HG02970 (cell line): ENCODE results near the gene TM7SF2.
A peak's percentile ranks its signal among the peaks of the same experiment; 100 is the strongest.

ENCODE experiments used
- ATAC-seq: cut with Tn5 transposase; IDR thresholded peaks from one replicate; pipeline ENCODE4 v1.9.1; 2021; ENCODE audit warnings: mild to moderate bottlenecking, moderate library complexity, moderate number of reproducible peaks; ENCODE audit not compliant: unreplicated experiment, low FRiP score

Gene TM7SF2

DNA sequence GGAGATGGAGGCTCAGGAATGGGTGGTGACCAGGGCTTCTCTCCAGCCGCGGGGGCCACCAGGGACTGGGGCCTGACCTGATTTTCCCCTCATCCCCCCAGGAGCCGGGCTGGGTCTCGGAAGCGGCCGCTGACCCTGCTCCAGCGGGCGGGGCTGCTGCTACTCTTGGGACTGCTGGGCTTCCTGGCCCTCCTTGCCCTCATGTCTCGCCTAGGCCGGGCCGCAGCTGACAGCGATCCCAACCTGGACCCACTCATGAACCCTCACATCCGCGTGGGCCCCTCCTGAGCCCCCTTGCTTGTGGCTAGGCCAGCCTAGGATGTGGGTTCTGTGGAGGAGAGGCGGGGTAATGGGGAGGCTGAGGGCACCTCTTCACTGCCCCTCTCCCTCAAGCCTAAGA, 23.8 kb upstream of the TM7SF2 start:
- no peak for ATAC-seq

DNA sequence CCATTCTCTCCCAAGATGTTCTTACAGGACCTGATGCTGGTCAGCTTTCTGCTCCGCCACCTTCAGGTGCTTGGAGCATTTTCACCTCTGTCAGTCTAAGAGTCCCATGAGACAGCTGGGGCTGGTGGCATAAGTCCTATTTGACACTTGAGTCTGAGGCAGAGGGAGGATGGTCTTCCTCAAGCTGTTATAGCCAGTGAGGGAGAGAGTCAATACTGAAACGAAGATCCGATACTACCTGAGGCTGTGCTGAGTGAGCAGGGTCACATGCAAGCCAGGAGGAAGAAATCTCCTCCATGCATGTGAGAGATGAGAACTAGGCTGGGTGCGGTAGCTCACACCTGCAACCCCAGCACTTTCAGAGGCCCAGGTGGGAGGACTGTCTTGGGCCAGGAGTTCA, 22.1 kb upstream of the TM7SF2 start:
- no peak for ATAC-seq

DNA sequence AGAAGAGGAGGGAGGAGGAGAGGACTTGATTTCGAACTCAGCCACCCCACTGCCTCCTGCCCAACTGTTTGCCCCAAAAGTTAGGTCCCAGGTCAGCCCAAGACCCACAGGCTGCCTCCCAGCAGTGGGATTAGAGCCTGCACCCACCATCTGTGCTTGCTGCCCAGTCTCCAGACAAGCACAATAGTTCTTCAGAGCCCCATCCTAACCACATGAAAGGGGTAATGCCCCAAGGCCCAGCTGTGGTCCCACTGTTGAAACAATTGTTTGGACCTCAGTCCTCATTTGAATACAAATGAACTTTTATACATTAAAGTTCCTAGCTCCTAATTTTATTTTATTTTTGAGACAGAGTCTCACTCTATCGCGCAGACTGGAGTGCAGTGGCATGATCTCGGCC, 21.0 kb upstream of the TM7SF2 start:
- no peak for ATAC-seq

DNA sequence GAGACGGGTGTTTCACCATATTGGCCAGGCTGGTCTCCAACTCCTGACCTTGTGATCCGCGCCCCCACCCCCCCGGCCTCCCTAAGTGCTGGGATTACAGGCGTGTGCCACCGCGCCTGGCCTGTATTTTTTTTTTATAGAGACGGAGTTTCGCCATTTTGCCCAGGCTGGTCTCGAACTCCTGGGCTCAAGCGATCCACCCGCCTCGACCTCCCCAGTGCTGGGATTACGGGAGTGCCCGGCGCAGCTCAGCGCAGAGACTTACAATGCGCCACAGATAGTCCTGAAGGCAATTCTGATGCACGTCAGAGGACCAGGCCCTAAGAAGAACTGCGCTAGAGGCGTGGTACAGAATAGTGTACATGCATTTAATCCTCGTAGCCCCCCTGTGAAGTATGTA, 16.2 kb upstream of the TM7SF2 start:
- no peak for ATAC-seq

DNA sequence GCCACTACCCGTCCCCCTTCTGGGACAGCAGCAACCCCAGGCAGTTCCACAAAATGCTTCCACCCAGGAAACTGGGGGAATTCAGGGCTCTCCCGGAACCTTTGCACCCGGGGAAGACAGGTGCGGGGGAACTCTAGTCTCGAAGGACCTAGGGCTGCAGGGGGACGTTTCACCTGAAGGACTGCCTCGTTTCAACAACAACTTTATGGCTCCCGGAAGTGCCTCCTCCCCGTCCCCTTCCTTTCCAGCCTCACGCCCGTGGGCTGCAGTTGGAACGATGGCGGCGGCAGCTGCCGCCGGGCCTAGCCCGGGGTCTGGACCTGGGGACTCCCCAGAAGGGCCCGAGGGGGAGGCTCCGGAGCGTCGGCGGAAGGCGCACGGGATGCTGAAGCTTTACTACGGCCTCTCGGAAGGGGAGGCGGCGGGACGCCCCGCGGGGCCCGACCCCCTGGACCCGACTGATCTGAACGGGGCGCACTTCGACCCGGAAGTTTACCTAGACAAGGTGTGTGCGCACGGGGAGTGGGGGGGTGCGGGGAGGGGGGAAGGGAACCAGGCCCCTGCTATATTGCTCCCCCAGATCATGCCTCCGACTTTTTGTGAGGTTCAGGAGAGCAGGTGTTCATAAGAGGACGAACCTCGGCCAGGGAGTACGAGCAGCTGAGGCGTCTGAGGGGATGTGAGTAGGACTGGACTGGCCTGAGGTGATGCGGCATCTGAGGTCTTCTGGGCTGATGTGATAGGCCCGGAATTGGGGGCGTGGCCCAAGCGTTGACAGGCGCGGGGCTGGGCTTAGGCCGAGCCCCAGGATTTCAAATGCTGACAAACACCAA, 15.5 kb upstream of the TM7SF2 start, which contains the start of gene VPS51:
Gene VPS51 (plus strand): TSS at position 241 of the 833 bp plus-strand sequence. CDS start 37 bp downstream, at position 278.
- peak; percentile 61 for ATAC-seq

DNA sequence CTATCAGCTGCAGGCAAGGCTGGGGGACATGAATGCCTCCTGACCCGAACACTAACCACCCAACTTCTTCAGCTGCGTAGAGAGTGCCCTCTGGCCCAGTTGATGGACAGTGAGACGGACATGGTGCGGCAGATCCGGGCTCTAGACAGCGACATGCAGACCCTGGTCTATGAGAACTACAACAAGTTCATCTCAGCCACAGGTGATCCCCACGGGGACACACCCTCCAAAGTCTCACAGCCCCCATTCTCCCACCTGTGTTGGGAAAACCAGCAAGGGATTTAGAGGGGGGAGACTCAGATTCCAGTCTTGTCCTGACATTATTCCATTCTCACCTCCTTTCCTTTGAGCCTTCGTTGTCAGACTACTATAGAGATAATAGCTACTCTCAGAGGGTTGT, 14.7 kb upstream of the TM7SF2 start:
- ATAC-seq, result no peak

DNA sequence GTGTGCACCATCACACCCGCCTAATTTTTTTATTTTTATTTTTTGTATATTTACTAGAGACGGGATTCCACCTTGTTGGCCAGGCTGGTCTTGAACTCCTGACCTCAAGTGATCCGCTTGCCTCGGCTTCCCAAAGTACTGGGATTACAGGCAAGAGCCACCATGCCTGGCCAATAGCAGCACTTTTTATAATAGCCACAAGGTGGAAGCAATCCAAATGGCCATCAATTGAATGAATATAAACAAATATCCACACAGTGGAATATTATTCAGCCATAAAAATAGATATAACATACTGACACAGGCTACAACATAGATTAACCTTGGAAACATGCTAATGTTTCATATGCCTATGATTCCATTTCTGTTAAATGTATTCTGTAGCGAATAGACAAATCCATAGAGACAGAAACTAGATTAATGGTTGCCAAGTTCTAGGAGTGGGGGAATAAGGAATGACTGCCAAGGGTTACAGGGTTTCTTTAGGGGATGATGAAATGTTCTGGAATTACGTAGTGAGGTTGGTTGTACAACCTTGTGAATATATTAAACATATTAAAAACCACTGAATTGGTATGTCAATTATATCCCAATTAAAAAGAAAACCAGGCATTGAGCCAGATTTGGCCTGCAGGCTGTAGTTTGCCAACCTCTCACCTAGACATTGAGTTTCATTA, 10.9 kb upstream of the TM7SF2 start:
- no peak for ATAC-seq

DNA sequence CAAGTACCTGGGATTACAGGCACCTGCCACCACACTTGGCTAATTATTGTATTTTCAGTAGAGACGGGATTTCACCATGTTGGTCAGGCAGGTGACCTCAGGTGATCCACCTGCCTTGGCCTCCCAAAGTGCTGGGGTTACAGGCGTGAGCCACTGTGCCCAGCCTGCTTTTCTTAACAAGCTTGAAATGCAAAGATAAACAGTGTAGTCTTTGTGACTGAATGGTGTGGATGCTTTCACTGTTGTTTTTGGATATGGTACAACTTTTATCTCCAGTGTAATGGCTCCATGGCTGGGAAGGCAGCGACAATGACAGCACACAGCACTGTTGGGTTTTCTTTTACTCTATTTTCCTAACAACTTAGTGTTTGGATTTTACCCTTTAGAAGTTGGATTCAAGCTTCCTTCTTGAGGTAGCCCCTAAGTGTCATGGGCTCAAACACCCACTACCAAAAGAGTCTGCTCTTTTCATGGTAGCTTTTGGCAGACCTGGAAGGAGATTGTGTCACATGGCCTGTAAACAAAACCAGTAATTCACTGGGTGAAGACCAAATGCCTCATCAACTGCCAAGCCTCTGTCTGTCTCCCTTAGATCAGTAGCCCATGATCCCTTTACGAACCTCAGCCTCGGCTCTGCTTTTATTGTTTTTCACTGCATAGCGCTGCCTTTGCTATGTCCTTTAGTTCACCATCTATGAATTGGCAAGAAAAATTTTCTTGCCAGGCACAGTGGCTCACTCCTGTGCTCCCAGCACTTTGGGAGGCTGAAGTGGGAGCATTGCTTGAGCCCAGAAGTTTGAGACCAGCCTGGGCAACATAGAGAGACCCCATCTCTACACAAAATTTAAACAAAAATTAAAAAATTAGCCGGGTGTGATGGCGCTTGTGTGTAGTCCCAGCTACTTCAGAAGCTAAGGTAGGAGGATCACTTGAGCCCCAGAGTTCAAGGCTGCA, 9.3 kb upstream of the TM7SF2 start:
- no peak for ATAC-seq

DNA sequence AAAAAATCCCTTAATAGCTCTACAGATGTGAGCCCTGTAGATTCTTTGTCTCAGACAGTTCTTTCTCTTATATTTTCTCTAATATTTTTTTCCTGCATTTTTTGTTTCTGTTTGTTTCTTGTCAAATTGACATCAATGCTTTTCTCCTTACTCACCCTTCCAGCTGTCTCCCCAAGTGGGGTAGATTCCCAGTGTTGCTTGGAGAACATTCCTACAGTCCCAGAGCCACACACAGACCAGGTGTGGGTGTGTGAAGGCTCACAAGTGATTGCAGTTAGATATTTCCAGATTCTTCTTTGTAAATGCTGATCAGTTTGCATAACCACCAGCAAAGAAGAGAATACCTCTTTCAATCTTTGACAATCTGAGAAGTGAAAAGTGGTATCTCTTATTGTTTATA, 8.2 kb upstream of the TM7SF2 start:
- ATAC-seq, result no peak

DNA sequence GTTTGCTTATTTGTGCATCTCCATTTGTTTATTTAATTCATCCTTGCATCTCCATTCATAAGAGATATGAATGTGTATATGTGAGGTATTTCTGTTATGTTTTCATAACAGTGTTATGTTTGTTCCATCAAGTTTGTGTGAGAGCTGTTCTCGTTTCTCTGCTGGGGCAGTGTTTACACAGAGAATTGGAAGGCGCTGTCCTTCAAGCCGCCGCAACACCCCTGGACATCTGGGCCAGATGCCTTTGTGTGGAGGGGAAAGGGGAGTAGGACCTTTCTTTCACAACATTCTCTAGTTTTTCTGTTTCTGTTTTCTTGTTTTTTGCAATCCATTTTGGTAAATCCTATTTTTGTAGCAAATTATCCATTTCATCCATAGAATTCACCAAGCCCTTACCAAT, 7.0 kb upstream of the TM7SF2 start:
- no peak for ATAC-seq

DNA sequence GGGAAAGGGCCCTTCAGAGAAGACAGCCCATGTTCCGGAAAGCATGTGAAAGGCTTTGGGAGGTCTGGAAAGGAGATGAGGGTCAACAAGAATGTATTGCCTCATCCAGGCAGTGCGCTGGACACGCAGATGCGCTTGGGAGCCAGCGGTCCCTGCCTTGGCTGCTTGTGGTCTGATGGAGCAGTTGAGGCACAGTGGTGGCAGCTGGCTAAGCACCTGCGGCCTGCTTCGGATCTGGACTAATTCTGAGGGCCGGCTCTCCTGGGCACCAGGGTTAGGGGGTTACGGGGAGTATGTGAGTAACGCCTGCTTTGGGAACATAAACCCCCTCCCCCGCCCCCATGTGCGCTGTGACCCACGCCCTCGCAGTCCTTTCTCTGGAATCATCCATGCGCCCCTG, 4.6 kb upstream of the TM7SF2 start:
- no peak for ATAC-seq

DNA sequence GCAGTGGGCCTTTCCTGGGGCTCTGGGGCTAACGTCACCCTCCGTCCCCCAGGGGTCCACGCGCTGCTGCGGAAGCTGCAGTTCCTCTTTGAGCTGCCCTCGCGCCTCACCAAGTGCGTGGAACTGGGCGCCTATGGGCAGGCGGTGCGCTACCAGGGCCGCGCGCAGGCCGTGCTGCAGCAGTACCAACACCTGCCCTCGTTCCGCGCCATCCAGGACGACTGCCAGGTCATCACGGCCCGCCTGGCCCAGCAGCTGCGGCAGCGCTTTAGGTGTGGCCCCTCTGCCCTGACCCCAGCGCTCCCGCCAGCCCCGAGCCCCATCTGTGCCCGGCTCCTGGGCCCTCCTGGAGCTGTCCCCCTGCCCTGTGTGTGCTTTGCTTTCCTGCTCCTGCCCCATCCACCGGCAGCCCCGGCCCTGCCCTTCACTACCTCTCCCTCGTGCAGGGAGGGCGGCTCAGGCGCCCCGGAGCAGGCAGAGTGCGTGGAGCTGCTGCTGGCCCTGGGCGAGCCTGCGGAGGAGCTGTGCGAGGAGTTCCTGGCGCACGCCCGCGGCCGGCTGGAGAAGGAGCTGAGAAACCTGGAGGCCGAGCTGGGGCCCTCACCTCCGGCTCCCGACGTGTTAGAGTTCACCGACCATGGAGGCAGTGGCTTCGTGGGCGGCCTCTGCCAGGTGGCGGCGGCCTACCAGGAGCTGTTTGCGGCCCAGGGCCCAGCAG, 3.8 kb upstream of the TM7SF2 start:
- ATAC-seq, result no peak

DNA sequence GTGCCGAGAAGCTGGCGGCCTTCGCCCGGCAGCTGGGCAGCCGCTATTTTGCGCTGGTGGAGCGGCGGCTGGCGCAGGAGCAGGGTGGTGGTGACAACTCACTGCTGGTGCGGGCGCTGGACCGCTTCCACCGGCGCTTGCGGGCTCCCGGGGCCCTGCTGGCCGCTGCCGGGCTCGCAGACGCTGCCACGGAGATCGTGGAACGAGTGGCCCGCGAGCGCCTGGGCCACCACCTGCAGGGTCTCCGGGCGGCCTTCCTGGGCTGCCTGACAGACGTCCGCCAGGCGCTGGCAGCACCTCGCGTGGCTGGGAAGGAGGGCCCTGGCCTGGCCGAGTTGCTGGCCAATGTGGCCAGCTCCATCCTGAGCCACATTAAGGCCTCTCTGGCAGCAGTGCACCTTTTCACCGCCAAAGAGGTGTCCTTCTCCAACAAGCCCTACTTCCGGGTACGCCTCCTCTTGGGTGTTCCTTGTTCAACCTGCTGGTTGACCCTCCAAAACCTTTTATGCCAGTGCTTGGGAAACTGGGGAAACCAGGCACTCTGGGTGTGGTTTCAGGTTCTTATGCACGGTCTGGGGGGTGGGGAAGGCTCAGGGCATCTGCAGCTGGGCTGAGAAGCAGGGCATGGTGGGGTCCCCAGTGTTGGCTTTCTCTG, 3.1 kb upstream of the TM7SF2 start:
- no peak for ATAC-seq

DNA sequence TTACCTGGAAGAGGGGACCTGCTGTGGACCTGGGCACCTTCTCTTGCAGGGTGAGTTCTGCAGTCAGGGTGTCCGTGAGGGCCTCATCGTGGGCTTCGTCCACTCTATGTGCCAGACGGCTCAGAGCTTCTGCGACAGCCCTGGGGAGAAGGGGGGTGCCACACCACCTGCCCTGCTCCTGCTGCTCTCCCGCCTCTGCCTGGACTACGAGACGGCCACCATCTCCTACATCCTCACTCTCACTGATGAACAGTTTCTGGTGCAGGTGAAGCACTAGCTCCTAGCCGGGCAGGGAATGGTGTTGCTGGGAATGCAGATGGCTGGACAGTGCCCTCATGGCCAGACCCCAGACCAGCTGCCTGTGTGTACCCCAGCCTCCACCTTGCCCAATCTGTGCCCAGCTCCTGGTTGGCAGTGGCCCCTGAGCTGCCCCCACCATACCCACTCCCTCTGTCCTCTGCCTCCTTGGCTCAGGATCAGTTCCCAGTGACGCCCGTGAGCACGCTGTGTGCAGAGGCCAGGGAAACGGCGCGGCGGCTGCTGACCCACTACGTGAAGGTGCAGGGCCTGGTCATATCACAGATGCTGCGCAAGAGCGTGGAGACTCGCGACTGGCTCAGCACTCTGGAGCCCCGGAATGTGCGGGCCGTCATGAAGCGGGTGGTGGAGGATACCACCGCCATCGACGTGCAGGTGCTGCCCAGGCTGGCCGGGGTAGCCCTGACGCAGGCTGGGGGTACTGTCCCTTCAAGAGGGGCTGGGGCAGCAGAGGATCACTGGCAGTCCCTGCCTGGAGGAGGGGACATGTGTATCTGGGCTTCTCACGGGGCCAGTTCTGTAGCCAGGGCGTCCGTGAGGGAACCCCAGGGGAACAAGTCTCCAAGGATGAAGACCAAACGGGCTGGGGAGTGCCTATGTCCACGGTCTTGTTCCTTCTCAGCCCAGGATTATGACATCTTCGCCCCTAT, 2.2 kb upstream of the TM7SF2 start:
- ATAC-seq, result no peak

DNA sequence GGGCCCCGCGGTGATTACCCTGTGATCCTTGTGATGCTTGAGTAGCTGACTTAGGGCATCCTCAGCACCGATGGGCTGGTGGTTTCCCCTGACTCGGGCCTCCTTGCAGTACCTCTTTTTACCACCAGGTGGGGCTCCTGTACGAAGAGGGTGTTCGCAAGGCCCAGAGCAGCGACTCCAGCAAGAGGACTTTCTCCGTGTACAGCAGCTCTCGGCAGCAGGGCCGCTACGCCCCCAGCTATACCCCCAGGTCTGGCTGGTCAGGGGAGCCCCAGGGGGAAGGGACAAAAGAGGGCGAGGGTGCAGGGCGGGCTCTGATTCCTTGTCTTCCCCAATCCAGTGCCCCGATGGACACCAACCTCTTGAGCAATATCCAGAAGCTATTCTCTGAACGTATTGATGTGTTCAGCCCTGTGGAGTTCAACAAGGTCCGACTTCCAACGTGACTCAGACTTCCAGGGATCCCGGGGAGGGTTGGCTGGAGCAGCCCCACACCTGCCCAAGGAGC, 1.3 kb upstream of the TM7SF2 start:
- ATAC-seq, result no peak

DNA sequence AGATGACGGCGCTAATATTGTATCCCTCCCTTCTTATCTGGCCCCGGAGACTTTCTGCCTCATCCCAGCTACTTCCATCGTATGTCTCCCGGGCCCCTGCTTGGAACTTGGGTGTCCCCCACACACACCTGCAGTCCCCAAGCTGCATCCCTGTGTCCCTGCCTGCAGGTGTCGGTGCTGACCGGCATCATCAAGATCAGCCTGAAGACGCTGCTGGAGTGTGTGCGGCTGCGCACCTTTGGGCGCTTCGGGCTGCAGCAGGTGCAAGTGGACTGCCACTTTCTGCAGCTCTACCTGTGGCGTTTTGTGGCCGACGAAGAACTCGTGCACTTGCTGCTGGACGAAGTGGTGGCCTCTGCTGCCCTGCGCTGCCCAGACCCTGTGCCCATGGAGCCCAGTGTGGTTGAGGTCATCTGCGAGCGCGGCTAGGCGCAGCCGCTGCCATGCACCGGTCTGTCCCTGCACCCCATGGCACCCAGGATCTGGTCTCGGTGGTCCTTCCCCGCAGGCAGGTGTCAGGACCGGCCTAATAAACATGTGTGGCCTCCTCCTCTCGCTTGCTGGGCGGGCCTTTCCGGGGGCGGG, 421 bp upstream of the TM7SF2 start:
- ATAC-seq, result no peak

DNA sequence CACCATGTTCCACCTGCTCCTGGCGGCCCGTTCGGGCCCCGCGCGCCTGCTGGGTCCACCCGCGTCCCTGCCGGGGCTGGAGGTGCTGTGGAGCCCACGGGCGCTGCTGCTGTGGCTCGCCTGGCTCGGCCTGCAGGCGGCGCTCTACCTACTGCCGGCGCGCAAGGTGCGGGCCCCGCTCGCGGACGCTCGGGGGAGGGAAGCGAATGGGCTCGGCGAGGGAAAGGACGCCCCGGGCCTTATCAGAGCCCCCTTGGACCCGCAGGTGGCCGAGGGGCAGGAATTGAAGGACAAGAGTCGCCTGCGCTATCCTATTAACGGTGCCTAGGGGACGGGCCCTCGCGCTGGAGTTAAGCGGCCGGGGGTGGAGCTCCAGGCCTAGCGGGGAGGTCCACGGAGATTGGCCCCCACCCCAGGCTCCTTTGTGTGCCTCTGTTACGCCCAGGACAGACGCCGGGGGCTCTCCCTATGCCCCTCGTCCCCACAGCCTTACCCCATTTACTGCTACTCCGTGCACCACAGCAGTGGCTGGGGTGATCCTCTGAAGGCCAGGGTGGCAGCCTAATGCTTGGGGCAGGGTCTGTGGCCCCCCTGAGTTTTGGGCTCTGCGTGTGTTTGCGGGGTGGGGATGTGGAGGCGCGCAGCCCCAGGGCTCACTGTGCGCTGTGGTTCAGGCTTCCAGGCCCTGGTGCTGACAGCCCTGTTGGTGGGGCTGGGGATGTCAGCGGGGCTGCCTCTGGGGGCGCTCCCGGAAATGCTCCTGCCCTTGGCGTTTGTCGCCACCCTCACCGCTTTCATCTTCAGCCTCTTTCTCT, 1.1 kb downstream of the TM7SF2 start:
- ATAC-seq, result no peak
